Activated CD4-positive, alpha-beta T cell treated with anti-CD3 and anti-CD28 coated beads for 48 hours (primary cell): ENCODE data around the gene MIPEP.
A peak's percentile ranks its signal among the peaks of the same experiment; 100 is the strongest.
"Not testable (repeated sequence)": the region's sequence is repeated elsewhere in the genome, so short reads cannot be mapped to it uniquely, and the experiment has no call there.

Experiments used
- DNase-seq: peaks from one replicate; pipeline ENCODE4 v3.0.0-alpha.2; 2020

MIPEP gene

GRCh38 chr13:23888658-23889614 lies at the start of gene MIPEP:
MIPEP (minus strand) TSS chr13:23889400; CDS start chr13:23889320, 80 bp downstream.
- DNase-seq = peak; percentile 94

- no peak for DNase-seq
These were observed 45.3 kb upstream of the MIPEP start for GRCh38 chr13:23934520-23934919.

- DNase-seq = no peak
These were observed 39.8 kb upstream of the MIPEP start for GRCh38 chr13:23928985-23929384.

- DNase-seq = no peak
These were observed 33.8 kb upstream of the MIPEP start for GRCh38 chr13:23923031-23923430.

GRCh38 chr13:23922005-23922932 lies 33.1 kb upstream of the MIPEP start:
- DNase-seq = no peak

- no peak for DNase-seq
These were observed 32.3 kb upstream of the MIPEP start for GRCh38 chr13:23921451-23921888.

- DNase-seq = no peak
These were observed 29.8 kb upstream of the MIPEP start for GRCh38 chr13:23919006-23919405.

GRCh38 chr13:23918208-23918607 lies 29.0 kb upstream of the MIPEP start:
- DNase-seq = no peak

- DNase-seq = no peak
These were observed 26.1 kb upstream of the MIPEP start for GRCh38 chr13:23915308-23915707.

GRCh38 chr13:23912469-23912868 lies 23.3 kb upstream of the MIPEP start:
- no peak for DNase-seq

- DNase-seq = no peak
These were observed 20.4 kb upstream of the MIPEP start for GRCh38 chr13:23909606-23910005.

- no peak for DNase-seq
These were observed 16.6 kb upstream of the MIPEP start for GRCh38 chr13:23905766-23906165.

GRCh38 chr13:23903906-23904280 lies 14.7 kb upstream of the MIPEP start:
- no peak for DNase-seq

GRCh38 chr13:23902975-23903905 lies 14.0 kb upstream of the MIPEP start:
- DNase-seq = no peak

GRCh38 chr13:23901365-23901764 lies 12.2 kb upstream of the MIPEP start:
- peak; percentile 14 for DNase-seq

GRCh38 chr13:23899555-23899954 lies 10.4 kb upstream of the MIPEP start:
- DNase-seq = peak; percentile 37

GRCh38 chr13:23898101-23898500 lies 8.9 kb upstream of the MIPEP start:
- DNase-seq = no peak

- DNase-seq = not testable (repeated sequence)
These were observed 8.3 kb upstream of the MIPEP start, which contains the start of gene C1QTNF9B for GRCh38 chr13:23897452-23897919. C1QTNF9B (minus strand) TSS chr13:23897502.

- DNase-seq = not testable (repeated sequence)
These were observed 5.5 kb upstream of the MIPEP start for GRCh38 chr13:23894746-23895145.

GRCh38 chr13:23893791-23894190 lies 4.6 kb upstream of the MIPEP start:
- not testable (repeated sequence) for DNase-seq

GRCh38 chr13:23889615-23890607 lies 711 bp upstream of the MIPEP start:
- no peak for DNase-seq
